ENCODE data around the gene ICE2.

GRCh38 chr15:60374209-60374608 lies 104.7 kb downstream of the ICE2 start:
- no peak for TF ChIP-seq POLR2A (IDR thresholded peaks at IDR 0.05)
- no peak for TF ChIP-seq CTCF (IDR thresholded peaks at IDR 0.05)
- no peak for TF ChIP-seq POLR2AphosphoS5 (IDR thresholded peaks at IDR 0.05)
- TF ChIP-seq EP300 (IDR thresholded peaks at IDR 0.05) = no peak
